ENCODE results near the gene KIF1A.

DNA sequence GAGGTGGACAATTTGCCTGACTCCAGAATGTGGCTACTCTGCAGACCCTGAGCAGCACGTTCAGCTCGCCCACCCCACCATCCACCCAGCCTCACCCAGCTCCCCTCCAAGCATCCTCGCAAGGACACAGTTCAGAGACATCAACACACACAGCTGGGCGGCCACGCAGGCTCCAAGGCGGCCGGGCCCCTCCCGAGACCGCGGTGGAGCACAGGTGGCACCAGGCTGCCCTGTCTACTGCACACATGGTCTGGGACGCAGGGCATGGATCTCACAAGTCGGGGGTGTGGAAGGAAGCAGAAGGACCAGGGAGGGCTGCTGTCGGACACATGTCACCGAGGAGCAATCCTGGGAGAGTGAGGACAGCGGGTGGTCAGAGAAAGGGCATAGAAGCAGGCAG is 92.1 kb downstream of the KIF1A start:
- TF ChIP-seq POLR2AphosphoS5 (IDR thresholded peaks at IDR 0.05; ENCODE audit: low read depth, low read length) (no peak), TAF1 (IDR thresholded peaks at IDR 0.05; ENCODE audit: borderline replicate concordance, low read depth, low read length) (no peak)
